Activated T-helper 1 cell treated with anti-CD3 and anti-CD28 coated beads, Interleukin-2, amount 50 U/mL, for 16 hours (primary cell): Measurements from ENCODE around the gene CPPED1.

Experiments used
- DNase-seq, 2 donors: peaks; one replicate each; pipeline ENCODE4 v3.0.0-alpha.2; 2020; ENCODE audit warnings: low read depth in 1 of 2, low spot score in 1 of 2

Gene CPPED1

DNA sequence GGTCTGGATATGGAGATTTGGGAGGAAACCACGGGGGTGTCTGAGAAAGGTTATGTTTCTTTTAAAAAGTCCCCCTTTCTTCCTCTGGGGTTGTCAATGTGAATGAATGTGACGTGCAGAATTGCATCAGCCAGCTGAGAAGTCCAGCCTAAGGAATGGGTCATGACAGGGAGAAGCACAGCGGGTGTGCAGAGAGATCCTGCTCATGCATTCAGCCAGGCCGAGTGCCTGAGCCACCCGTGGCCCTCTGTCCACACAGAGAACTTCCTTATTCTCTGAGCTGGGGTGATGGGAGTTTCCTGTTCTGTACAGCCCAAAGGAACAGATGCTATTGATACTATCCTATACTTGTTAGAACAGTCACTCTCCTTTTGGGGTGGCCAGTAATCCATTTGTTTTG lies 117.9 kb downstream of the CPPED1 start:
- no peak for DNase-seq

DNA sequence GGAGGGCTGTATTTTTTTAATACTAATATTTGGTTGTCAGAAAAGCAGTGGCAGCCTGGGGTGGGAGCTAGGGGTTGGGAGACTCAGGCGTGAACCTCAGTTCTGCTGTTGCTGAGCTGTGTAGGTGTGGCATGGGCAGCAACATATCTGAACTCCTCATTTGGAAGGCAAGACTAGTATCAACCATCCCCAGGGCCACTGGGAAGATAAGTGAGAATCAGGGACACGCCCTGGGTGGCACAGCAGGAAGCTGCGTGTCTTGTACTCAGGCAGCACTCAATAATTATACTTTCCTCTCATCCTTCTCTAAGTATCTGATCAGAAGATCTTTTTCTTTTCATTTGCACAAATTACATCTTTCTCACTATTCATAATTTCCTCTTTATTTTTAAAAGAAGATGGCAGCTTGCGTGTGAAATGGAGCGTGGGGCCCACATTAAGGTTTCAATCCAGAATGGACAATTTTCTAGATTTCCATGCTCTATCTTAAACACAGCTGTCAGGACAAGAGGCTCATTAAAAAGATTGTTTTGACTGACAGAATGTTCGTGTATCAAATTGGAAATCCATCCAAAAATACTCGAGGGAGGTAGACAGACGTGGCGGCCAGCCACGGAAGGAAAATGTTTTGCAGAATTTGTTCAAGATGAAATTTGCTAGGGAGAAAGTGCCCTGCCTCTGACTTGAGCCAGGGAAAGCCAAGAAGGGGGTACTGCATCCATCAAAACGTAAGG lies 121.1 kb downstream of the CPPED1 start:
- DNase-seq = no peak

DNA sequence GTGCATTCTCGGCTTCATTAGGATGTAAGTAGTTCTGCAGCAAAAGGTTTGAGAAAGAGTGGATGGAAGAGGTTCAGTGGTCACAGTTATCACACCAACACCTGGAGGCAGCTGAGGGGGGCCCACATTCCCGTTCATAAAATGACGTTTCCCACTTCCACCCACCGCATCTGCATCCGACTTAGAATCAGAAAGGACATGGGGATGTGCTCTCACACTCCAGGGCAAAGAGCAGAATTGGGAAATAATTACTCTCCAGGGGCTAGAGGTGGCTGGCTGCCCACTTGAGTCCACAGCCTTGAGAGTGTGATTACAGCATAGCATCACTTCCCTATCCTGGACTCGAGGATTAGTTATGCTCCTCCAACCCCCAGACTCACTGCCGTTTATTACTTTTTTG lies 122.0 kb downstream of the CPPED1 start:
- DNase-seq = no peak

DNA sequence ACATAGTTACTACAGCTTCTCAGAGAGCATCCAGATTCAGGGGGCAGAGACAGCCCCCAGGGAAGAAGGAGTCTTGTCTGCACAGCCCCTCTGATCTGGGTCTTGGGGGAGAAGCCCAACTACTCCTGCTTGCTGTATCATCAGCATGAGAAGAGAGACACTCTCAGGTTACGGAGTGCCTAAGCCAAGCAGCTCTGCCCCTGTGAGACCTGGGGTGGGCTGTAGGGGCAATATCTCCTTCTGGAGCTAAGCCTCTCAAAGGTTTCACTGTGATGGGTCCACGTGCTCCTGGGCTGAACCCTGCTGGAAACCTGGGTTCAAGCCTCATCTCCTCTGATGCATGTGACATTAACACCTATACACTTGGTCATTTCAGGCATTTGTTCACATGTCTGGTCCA lies 123.2 kb downstream of the CPPED1 start:
- DNase-seq = no peak

DNA sequence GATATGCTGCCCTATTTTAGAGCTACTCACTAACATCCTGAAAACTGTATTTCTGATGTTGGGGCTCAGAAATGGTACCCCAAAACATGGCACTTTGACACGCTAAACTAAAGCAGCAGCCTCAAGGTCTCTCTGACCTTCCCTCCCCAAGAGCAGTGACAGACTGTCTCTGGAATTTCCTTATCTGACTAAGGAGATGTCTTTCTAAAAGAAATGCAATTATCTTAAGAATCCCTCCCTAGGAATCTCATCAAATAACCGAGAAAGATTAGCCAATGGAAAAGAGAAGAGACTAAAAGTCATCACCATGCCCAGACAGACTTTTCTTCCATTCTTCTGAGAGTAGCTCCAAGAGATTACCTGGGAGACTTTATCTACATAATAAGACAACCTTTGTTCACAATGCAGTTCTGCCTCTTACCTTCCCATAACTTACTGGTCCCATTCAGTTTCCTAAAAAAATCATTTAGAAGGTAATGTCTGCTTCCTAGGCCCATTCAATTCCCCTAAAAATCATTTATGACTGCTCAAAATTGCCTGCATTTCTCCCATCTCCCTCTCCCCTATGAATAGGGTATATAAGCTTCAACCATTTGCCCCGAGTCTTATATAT lies 123.9 kb downstream of the CPPED1 start:
- no peak for DNase-seq

DNA sequence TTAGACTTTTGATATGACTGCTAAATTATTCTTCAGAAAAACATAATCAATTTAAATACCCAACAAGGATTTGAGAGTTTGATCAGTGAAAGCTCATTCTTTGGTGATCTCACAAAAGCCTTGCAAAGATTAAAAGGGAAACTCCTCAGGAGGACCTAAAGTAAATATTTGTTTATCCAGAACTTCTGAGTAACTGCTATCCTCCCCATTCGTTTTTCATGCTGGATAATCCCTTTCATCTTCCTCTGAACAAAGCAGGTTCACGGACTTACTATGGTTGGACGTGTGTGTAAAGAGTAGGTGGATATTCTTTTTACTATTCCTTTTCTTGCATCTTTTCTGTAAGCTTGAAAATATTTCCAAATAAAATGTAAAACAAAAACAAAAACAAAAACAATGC lies 124.7 kb downstream of the CPPED1 start:
- no peak for DNase-seq

DNA sequence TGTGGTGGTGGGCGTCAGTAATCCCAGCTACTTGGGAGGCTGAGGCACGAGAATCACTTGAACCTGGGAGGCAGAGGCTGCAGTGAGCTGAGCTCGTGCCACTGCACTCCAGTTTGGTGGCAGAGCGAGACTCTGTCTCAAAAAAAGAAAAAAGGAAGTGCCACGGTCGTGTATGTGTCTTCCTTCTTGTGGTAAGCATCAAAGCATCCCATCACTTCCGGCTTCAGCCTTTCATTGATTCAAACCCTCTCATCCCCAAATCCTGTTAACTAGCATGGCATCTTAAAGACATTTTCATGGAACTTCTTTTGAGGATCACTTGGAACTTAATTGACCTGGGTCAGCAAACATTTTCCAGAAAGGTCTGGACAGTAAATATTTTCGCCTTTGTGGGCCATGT lies 126.2 kb downstream of the CPPED1 start:
- no peak for DNase-seq

DNA sequence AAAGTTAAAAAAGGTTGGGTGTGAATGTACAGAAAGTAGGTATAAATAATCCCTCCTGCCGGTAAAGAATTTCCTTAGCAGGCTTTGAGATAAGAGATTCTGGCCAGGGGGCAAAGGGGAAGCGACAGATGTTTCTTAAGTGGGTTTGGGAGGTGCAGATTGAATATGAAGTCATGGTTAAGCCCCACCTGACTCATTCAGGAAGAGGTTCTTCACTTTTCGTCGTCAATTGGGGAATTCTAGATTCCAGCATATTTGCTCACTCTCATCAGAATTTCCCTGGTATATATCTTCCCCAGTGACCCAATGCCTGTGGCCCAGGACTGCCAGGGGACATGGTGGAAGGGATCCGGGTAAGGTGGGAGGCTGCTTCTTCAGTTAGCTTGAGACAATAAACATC lies 127.8 kb downstream of the CPPED1 start:
- DNase-seq = no peak

DNA sequence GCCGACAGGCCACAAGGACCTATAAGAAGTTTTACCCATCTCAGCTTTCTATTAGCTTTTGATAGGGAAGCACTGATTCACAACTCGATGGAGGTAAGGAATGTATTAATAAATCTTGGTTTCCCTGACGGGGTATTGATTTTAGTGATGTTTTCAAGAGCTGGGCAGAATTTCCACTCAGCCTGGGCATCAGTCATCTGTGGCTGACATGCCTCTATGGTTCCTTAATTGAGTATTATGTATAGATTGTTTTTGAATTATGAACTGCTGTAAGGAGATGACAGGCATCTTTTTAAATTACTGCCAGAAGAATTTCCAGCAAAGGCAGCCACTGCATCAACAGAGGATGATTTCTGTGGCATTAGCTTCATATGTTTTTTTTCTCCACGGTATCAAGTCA lies 128.6 kb downstream of the CPPED1 start:
- no peak for DNase-seq

DNA sequence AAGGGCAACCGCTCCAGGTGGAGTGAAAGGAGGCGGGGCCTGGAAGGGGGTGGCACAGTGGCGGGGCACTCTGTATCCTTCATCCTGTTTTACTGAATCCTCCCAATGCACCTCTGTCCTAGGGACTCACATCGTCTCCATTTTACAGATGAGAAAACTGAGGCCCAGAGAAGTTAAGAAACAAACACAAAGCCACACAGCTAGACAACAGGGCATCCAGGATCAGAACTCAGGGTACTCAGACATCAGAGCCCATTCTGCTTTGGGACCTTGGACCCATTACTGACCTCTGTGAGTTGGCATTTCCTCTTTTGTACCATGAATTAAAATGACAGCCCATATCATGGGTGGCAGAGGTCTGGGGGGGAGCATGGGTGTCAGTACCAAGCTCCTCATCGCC lies 129.2 kb downstream of the CPPED1 start:
- no peak for DNase-seq

DNA sequence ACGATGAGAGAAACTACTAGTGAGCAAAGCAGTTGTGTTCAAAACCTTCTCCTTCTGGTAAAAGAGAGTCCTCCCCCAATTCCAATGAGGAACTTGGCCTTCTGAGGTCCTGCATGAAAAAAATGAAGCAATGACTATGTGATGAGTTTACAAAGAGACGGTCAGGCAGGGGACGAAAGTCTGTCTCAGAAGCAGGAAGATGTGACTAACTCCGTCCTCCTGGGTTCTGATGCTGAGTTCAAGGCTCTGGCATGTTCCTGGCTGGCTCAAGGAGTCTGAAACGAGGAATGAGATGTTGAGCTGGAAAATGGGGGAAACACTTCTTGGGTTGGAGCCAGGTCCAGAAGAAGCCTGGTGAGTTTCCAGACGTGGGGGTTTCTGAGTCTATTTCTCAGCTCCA lies 129.6 kb downstream of the CPPED1 start:
- no peak for DNase-seq

DNA sequence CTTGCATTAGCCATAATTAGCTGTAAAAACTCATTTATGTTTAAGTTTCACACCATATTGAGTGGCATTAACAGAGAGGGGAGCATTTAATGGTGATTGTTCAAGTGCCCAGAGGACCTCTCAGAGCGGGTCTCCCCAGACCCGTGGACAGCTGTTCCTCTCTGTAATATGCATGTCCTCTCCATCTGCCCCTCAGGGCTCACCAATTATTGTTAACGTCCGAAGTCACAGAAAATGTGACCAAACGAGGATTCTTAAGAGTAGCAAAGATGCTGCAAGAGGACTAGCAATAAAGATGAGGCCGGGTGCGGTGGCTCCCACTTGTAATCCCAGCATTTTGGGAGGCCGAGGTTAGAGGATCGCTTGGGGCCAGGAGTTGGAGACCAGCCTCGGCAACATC lies 130.2 kb downstream of the CPPED1 start:
- DNase-seq = no peak

DNA sequence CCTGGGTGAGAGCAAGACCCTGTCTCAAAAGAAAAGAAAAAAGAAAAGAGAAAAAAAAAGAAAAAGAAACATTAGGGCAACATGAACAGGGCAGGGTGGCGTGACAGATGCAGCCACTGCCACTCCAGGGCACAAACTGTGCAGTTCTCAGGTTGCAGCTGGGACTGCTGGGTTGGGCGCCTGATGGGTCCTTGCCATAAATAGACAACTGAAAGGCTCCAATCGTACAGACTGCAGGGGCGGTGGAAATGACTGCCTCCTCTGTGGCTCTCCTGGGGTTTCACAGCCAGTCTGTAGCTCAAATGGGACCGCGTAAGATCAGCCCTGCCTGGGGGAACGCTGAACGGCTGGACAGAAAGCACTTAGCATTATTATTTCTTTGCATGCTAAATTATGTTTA lies 130.7 kb downstream of the CPPED1 start:
- no peak for DNase-seq

DNA sequence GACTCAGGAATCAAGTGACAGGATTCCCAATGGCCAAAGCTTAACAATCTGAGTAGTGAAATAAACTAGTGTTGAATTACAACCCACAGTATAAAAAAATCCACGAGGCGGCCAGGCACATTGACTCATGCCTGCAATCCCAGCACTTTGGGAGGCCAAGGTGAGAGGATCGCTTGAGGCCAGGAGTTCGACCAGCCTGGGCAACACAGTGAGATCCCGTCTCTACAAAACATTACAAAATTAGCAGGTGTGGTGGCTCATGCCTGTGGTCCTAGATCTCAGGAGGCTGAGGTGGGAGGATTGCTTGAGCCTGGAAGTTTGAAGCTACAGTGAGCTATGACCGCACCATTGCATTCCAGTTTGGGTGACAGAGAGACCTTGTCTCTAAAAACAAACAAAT lies 133.8 kb downstream of the CPPED1 start:
- DNase-seq = no peak

DNA sequence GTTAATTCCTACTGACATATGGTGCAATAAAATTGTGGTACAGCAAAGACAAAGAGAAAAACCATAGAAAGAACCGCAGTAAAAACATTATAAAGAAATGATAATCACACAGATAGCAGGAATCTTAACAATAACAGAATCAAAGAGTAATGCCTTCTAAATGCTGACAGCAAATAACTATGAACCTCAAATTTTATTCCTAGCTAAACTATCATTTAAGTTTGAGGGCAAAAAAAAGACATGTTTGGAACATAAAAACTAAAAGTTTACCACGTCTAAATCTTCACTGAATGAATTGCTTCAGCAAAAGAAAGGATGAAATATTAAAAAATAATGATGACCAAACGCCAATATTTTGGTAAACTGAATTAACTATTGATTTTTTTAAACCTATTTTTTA lies 135.8 kb downstream of the CPPED1 start:
- DNase-seq = no peak

DNA sequence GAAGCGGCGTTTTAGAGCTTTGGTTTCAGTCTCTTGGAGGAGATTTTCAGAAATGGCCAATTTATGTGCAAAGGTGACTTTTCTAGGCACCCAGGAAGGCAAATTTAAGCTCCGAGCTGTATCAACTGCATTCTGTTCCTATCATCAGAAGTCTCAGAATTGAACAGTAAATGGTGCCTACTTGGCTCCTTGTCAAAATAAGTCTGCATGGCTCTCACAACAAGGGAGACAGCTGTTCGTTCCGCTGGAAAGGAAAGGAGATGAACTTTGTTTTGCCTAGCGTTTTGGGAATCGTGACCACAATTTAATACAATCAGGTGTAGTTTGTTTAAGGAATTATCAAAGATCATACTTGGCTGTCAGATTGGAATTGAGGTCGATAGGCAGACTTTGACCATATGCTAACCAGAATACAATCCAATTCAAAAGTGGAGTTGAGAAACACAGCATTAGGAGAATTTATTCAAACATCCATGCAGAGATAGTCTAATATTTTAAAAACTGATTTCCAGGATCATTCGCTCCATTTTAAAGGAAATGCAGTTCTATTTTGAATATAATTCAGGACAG lies 139.4 kb downstream of the CPPED1 start:
- DNase-seq = no peak

DNA sequence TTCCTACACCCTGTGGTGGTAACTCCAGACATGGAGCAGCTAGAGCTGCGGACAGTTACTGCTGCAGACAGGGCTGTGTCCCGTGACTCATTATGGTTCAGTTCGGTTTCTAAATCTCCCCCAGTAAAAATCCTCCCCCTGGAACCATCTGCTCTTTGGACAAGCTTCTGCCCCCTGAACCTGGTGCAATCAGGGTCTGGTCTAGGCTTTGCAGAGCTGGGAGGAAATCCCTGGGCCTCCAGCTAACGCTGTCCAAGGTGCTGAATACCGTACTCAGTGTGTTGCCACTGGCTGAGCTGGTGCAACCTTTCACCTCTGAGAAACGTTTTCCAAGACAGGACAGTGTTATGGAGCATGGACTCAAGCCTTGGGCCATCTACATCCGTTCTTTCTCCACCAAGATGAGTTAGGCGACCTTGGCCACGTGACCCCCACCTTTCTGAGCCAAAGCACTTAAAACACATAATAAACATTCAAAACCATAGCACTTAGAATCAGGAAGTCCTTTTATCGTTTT lies 142.0 kb downstream of the CPPED1 start:
- no peak for DNase-seq

DNA sequence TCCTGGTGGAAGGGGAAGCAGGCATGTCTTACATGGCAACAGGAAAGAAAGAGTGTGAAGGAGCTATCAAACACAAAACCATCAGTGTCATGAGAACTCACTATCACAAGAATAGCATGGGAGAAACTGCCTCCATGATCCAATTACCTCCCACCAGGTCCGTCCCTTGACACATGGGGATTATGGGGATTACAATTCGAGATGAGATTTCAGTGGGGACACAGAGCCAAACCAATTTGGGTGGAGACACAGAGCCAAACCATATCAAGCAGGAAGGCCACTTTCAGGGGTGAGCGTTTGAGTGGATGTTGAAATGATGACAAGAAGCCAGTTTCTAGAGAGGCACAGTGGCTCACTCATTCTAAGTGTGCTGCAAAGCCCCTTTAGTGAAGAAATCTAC lies 143.8 kb downstream of the CPPED1 start:
- DNase-seq = no peak

DNA sequence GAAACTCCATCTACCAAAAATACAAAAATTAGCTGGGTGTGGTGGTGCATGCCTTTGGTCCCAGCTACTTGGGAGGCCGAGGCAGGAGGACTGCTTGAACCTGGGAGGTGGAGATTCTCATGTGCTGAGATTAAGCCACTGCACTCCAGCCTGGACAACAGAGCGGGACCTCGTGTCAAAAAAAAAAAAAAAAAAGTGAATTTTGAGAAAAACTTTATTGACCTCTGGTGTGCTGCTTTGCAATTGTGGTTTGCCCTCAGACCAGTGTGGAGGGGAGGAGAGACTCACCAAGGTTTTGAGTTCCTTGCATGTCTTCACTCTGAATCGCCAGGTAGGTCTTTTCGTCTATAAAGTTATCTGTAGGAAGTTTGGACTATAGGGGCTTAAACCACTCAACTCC lies 145.2 kb downstream of the CPPED1 start:
- no peak for DNase-seq

DNA sequence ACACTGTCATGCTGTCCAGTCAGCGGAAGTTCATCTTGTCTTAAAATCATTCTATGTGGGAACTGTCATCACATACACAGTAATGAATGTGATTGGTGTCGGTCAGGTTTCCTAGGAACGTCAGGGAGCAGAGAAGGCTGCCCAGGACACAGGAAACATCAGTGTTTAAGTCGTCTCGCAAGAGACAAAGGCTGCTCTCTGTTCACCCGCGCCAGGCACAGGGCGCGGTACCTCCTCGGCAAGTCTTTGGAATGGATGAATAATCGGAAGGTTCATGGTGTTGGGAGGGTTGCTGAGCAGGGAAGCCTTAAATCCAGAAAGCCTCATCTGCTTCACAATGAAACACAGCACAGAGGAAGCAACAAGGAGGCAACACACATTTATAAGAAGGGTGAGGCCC lies 148.2 kb downstream of the CPPED1 start:
- no peak for DNase-seq

DNA sequence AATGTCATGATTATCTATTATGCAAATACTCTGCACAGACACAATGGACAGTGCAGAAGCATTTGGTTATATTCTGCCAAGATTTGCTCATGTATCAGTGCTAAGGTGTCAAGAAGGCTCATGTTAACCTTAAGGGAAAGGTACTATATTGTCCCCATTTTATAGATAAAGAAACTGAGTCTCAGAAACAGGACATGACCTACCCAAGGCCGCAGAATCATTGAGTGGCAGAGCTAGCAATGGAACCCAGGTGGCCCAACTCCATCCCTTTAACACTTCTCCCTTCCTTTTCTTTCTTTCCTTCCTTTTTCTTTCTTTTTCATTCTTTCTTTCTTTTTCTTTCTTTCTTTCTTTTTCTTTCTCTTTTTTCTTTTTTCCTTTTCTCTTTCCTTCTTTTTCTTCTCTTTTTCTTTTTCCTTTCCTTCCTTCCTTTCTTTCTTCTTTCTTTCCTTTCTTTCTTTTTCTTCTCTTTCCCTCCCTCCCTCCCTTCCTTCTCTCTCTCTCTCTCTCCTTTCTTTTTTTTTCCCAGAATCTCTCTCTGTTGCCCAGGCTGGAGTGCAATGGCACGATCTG lies 149.8 kb downstream of the CPPED1 start:
- DNase-seq = no peak

DNA sequence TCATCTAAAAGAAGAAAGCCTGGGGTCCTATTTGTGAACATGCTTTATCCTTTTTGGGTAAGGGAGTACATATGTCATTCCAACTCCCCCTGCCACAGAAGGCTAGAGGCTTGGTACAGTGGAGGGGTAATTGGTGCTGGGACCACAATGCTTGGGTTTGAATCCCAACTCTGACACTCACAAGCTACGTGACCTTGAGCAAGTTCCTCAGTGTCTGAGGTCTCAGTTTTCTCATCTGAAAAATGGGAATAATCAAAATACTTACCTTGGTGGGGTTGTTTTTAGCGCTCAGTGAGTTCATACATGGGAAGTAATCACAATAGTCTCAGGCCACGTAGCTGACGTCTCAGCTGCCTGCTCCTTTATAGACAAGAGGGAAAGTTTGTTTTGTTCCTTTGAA lies 150.8 kb downstream of the CPPED1 start:
- no peak for DNase-seq
